Smooth muscle cell (in vitro differentiated cells): Measurements from ENCODE around the gene MTCH2. TPM values are rescaled to one million over a fixed set of nuclear protein-coding genes. Genes with fewer than 3 reads are reported as not detected.

Experiments
- DNase-seq: peaks from one replicate; lab custom pipeline; 2025; ENCODE audit not compliant: unreplicated experiment; lab: John Stamatoyannopoulos, UW
- H2AFZ ChIP-seq: fragments of 200-600 bp; sonication (generic); 2 replicates; pipeline ENCODE4 v1.6.0; 2016; ENCODE audit warnings: antibody characterized with exemption, low read depth, mild to moderate bottlenecking
- H3F3A ChIP-seq: fragments of 200-600 bp; sonication (generic); 2 replicates; pipeline ENCODE4 v1.6.0; 2017; ENCODE audit warnings: antibody characterized with exemption, low read depth
- H3K27ac ChIP-seq: fragments of 200-600 bp; sonication (generic); 2 replicates; pipeline ENCODE4 v1.5.1; 2016; ENCODE audit warnings: low read depth, mild to moderate bottlenecking
- H3K27me3 ChIP-seq: fragments of 200-600 bp; sonication (generic); 2 replicates; pipeline ENCODE4 v1.6.1; 2016; ENCODE audit warnings: low read depth, mild to moderate bottlenecking
- H3K36me3 ChIP-seq: fragments of 200-600 bp; sonication (generic); 2 replicates; pipeline ENCODE4 v1.5.1; 2016; ENCODE audit warnings: low read depth
- H3K4me1 ChIP-seq: fragments of 200-600 bp; sonication (generic); 2 replicates; pipeline ENCODE4 v1.5.1; 2016; ENCODE audit warnings: low read depth
- H3K4me2 ChIP-seq: fragments of 200-600 bp; sonication (generic); 2 replicates; pipeline ENCODE4 v1.6.0; 2016; ENCODE audit warnings: mild to moderate bottlenecking
- H3K4me3 ChIP-seq: fragments of 200-600 bp; sonication (generic); 2 replicates; pipeline ENCODE4 v1.5.1; 2016; ENCODE audit warnings: mild to moderate bottlenecking
- H3K79me2 ChIP-seq: fragments of 200-600 bp; sonication (generic); 2 replicates; pipeline ENCODE4 v1.6.0; 2016; ENCODE audit warnings: low read depth, mild to moderate bottlenecking
- H3K9ac ChIP-seq: fragments of 200-600 bp; sonication (generic); 2 replicates; pipeline ENCODE4 v1.6.0; 2016; ENCODE audit warnings: low read depth
- H3K9me3 ChIP-seq: fragments of 200-600 bp; sonication (generic); replicated peaks from 2 replicates; pipeline ENCODE4 v1.5.1; 2016; ENCODE audit warnings: low read depth
- H4K20me1 ChIP-seq: fragments of 200-600 bp; sonication (generic); 2 replicates; pipeline ENCODE4 v1.6.0; 2016; ENCODE audit warnings: low read depth
- WGBS: methylation state at CpG from one replicate; pipeline ENCODE4 v1.1.7; 2016; ENCODE audit warnings: low lambda C conversion rate; 5-methylcytosine and 5-hydroxymethylcytosine counted together
- polyA plus RNA-seq: library from polyadenylated mRNA; unstranded; fragments of >200 nt; fragmentation: Nextera tagmentation; extraction: Ambion mirVana; gene quantifications from 2 replicates; pipeline ENCODE4 v1.2.1, GENCODE V29; 2016
- total RNA-seq: library from RNA; depleted of rRNA; stranded (reverse); fragments of >200 nt; gene quantifications from 2 replicates; pipeline ENCODE4 v1.2.3, GENCODE V29; 2014
- TF ChIP-seq, protein P1 (sequence below): fragments of 200-600 bp; sonication (generic); IDR thresholded peaks from 2 replicates; pipeline ENCODE4 v1.5.1; 2017; ENCODE audit warnings: borderline replicate concordance, mild to moderate bottlenecking, antibody characterized with exemption; ENCODE audit not compliant: insufficient read depth, poor library complexity, severe bottlenecking

The MTCH2 gene
- total and polyA plus RNA-seq, 2 experiments from 2014 or later: 97.0 to 152 TPM

DNA sequence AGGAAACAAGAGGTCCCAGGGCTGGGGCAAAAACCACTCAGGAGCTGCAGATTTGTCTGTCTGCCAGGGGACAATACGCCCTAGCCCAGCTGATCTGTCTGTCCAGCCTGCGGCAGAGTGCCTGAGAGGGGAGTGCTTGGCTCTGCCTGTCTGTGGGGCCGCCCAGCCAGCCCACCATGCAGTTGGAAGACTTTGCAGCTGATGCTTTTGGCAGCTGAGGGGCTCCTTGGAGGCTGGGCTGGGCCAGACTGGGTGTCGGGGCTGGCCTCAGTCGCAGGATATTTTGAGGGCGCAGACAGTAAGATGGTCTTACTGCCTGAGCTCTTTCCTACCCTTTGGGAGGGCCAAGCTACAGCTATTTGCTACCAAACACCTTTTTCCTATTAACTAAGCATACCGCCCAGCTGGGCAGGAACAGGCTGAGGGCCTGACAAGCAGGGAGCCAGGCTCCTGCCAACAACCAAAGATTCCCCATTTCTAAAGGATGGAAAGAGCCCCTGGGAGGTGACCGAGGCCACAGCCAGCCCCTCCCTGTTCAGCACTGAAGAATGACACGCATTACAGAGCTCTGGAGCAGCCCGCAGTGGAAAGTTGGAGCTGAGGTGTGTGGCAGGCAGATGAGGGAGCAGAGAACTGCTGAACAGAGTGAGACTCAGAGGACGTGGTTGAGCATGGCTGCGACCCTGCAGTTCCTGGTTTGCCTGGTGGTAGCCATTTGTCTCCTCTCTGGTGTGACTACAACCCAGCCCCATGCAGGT lies 56.1 kb downstream of the MTCH2 start, which contains the start of gene FAM180B:
Gene FAM180B (plus strand): TSS at position 581 of the 758 bp plus-strand sequence. CDS start 91 bp downstream, at position 672.
- Histone ChIP-seq H3K4me2 (no peak within 1 kb of the TSS), H4K20me1 (no peaks in the 10 kb centered on the region), H3K36me3 (peaks cover 5% of the 10 kb centered on the region), H3K4me3 (no peak within 1 kb of the TSS), H3K9me3 (no peaks in the 10 kb centered on the region), H3F3A (no peaks in the 10 kb centered on the region), H3K27me3 (no peaks in the 10 kb centered on the region), H2AFZ (no peak within 1 kb of the TSS), H3K79me2 (peaks cover 1% of the 10 kb centered on the region), H3K4me1 (no peaks in the 10 kb centered on the region), H3K9ac (no peak within 1 kb of the TSS), H3K27ac (no peak within 1 kb of the TSS)
- TF ChIP-seq, protein P1, sequence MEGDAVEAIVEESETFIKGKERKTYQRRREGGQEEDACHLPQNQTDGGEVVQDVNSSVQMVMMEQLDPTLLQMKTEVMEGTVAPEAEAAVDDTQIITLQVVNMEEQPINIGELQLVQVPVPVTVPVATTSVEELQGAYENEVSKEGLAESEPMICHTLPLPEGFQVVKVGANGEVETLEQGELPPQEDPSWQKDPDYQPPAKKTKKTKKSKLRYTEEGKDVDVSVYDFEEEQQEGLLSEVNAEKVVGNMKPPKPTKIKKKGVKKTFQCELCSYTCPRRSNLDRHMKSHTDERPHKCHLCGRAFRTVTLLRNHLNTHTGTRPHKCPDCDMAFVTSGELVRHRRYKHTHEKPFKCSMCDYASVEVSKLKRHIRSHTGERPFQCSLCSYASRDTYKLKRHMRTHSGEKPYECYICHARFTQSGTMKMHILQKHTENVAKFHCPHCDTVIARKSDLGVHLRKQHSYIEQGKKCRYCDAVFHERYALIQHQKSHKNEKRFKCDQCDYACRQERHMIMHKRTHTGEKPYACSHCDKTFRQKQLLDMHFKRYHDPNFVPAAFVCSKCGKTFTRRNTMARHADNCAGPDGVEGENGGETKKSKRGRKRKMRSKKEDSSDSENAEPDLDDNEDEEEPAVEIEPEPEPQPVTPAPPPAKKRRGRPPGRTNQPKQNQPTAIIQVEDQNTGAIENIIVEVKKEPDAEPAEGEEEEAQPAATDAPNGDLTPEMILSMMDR: no peak
- 81% methylated on average over 12 of the region's 12 CpGs for WGBS
- no peak for DNase-seq

DNA sequence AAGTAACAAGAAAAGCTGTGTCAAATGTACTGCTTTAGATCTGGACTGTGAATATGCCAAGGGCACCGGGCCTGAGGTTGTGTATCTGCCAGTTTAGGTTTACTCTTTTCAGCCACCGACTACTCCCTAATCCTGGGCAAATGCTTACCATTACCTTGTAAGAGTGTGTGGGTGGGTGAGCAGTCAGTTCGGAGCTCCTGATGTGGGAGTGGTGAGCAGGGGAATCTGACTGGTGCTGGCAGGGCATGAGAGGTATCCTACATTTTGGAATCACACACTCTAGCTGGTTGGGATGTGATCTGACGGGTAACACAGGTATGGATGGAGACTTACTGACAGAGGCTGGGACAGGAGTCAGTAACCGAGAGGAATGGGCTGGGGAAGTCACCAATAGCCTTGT lies 58.5 kb downstream of the MTCH2 start:
- TF ChIP-seq, protein P1: no peak
- no peaks in the 10 kb centered on the region for H3F3A ChIP-seq
- no peaks in the 10 kb centered on the region for H4K20me1 ChIP-seq
- 91% methylated on average over 5 of the region's 5 CpGs for WGBS
- H3K4me2 ChIP-seq: no peak overlapping the region
- H3K4me1 ChIP-seq: peaks cover 5% of the 10 kb centered on the region
- no peak overlapping the region for H3K27ac ChIP-seq
- H3K79me2 ChIP-seq: peaks cover 23% of the 10 kb centered on the region
- H3K4me3 ChIP-seq: no peak overlapping the region
- H3K27me3 ChIP-seq: no peaks in the 10 kb centered on the region
- no peaks in the 10 kb centered on the region for H3K9me3 ChIP-seq
- H2AFZ ChIP-seq: no peak overlapping the region
- no peak overlapping the region for H3K9ac ChIP-seq
- no peak for DNase-seq
- H3K36me3 ChIP-seq: peaks cover 5% of the 10 kb centered on the region

DNA sequence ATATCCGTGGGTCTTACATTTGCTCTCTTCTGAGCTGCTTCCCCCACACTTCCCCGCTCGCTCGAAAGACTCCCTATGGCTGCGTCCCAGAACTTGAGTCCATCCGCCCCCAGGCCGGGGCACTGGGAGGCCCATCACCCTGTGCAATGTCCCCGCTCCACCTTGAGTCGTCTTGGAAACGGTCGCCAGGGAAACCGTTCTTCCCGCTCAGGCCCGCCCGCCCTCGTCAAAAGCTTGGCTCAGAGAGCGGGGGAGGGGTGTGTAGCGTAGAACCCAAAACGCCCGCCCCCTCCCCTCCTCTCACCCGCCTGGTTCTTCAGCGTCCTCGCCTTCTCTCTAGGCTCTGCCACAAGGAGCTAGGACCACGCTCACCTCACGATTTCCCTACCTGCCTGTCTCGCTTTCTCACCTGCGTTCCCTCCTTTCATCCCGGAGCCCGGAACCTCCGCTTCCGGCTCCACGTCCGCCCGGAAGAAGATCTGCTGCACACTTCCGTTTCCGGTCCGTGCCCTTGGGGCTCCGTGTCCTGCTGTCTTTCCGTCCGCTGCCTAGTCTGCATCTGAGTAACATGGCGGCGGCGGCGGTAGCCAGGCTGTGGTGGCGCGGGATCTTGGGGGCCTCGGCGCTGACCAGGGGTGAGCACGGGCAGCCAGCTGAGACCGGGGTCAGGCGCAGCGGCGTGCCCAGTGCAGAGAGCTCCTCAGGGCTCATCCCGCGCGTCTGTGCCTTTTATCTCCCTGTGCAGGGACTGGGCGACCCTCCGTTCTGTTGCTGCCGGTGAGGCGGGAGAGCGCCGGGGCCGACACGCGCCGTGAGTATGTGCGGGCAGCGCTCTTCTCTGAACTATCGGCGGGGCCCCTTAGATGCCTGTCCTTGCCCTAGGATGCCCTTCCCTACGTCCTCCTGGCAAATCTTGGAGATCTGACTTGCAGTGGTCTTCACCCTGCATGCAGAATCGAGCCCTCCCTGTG lies 63.5 kb downstream of the MTCH2 start, which contains the start of the genes KBTBD4 and NDUFS3:
Gene KBTBD4 (minus strand): TSS at position 447 of the 971 bp plus-strand sequence. CDS start 19 bp downstream, at position 428.
Gene NDUFS3 (plus strand): TSS at position 551 of the 971 bp plus-strand sequence. CDS start 18 bp downstream, at position 569.
- WGBS: 1% methylated on average over 55 of the region's 72 CpGs
- H3K9me3 ChIP-seq: no peaks in the 10 kb centered on the region
- H3K27me3 ChIP-seq: no peaks in the 10 kb centered on the region
- DNase-seq: peak; percentile 80
- peaks cover 5% of the 10 kb centered on the region for H3K36me3 ChIP-seq
- peak within 1 kb of the TSS; percentile 88 for H2AFZ ChIP-seq
- H3K79me2 ChIP-seq: peaks cover 46% of the 10 kb centered on the region
- peak within 1 kb of the TSS; percentile 87 for H3K4me2 ChIP-seq
- H3K27ac ChIP-seq: peak within 1 kb of the TSS; percentile 67
- H3F3A ChIP-seq: no peaks in the 10 kb centered on the region
- no peaks in the 10 kb centered on the region for H4K20me1 ChIP-seq
- peak within 1 kb of the TSS; percentile 84 for H3K4me3 ChIP-seq
- TF ChIP-seq, protein P1: no peak
- peak within 1 kb of the TSS; percentile 92 for H3K9ac ChIP-seq
- peaks cover 12% of the 10 kb centered on the region for H3K4me1 ChIP-seq
